ENCODE results near the gene DNAH17. TPM values are rescaled to one million over a fixed set of nuclear protein-coding genes. Genes with fewer than 3 reads are reported as not detected.

The DNAH17 gene
- total RNA-seq, 1 donor from 2014 or later = 1.3 TPM

DNA sequence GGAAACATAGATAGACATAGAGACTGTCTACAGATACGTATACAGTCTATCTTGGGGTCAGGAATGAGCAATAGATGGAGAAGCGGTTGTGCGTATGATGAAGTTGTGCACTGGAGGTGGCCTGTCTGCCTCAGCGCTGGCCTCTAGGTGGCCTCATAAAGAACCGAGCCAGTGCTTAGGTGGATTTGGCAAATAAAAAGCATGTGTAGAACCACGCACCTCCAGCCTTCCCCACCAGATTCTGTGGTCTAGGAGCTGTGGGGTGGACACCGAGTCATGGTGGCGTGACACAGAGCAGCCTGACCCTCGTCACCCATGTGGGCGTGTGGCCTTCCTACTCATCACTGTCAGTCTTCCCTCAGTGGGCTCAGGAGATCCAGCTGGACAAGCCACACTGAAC is 164.8 kb downstream of the DNAH17 start:
- Mint-ChIP-seq H3K4me1 (ENCODE audit: low read depth, unreplicated experiment) (peaks cover 57% of the 10 kb centered on the region), H3K27ac (ENCODE audit: unreplicated experiment) (peak overlapping the region; percentile 34), H3K9me3 (ENCODE audit: unreplicated experiment) (no peaks in the 10 kb centered on the region), H3K4me3 (ENCODE audit: unreplicated experiment) (no peak overlapping the region), H3K36me3 (ENCODE audit: unreplicated experiment) (no peaks in the 10 kb centered on the region), H3K27me3 (ENCODE audit: unreplicated experiment) (peaks cover 8% of the 10 kb centered on the region)
- DNase-seq = peak; percentile 41
- TF ChIP-seq, protein P1, sequence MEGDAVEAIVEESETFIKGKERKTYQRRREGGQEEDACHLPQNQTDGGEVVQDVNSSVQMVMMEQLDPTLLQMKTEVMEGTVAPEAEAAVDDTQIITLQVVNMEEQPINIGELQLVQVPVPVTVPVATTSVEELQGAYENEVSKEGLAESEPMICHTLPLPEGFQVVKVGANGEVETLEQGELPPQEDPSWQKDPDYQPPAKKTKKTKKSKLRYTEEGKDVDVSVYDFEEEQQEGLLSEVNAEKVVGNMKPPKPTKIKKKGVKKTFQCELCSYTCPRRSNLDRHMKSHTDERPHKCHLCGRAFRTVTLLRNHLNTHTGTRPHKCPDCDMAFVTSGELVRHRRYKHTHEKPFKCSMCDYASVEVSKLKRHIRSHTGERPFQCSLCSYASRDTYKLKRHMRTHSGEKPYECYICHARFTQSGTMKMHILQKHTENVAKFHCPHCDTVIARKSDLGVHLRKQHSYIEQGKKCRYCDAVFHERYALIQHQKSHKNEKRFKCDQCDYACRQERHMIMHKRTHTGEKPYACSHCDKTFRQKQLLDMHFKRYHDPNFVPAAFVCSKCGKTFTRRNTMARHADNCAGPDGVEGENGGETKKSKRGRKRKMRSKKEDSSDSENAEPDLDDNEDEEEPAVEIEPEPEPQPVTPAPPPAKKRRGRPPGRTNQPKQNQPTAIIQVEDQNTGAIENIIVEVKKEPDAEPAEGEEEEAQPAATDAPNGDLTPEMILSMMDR (IDR thresholded peaks at IDR 0.05; ENCODE audit: partially characterized antibody, unreplicated experiment) = peak; percentile 65

DNA sequence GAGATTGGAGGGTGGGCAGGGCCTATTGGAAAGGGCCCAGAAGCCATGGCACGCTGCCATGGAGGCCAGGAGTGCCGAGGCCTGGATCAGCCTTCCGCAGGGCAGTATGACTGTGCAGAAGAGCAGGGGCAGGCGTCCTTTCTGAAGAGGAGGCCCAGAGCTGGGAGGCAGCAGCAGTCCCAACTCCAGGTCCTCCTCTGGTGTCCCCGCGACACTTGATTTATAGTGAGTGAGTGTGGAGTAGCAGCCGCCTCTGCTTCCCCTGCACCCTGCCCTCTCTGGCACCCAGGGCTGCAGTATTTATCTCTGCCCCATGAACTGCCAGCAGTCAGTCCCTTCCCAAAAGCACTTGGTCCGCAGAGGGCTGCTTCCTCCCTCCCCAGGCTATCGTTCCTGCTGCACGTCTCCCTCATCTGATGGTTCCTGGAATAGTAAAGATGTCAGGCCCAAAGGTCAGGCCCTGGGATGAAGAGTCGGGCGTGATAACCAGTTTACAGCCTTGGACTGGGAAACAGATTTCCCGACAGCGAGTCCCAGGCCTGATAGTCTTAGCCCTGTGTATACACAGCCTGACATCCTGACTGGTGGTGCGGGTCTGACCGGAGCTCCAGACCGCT is 165.8 kb downstream of the DNAH17 start:
- no peak overlapping the region for H3K27ac Mint-ChIP-seq (ENCODE audit: unreplicated experiment)
- H3K4me1 Mint-ChIP-seq (ENCODE audit: low read depth, unreplicated experiment) = peaks cover 51% of the 10 kb centered on the region
- DNase-seq = no peak
- H3K4me3 Mint-ChIP-seq (ENCODE audit: unreplicated experiment) = no peak overlapping the region
- TF ChIP-seq, protein P1 (IDR thresholded peaks at IDR 0.05; ENCODE audit: partially characterized antibody, unreplicated experiment) = no peak
- H3K27me3 Mint-ChIP-seq (ENCODE audit: unreplicated experiment) = peaks cover 8% of the 10 kb centered on the region
- H3K9me3 Mint-ChIP-seq (ENCODE audit: unreplicated experiment) = no peaks in the 10 kb centered on the region
- H3K36me3 Mint-ChIP-seq (ENCODE audit: unreplicated experiment) = no peaks in the 10 kb centered on the region

DNA sequence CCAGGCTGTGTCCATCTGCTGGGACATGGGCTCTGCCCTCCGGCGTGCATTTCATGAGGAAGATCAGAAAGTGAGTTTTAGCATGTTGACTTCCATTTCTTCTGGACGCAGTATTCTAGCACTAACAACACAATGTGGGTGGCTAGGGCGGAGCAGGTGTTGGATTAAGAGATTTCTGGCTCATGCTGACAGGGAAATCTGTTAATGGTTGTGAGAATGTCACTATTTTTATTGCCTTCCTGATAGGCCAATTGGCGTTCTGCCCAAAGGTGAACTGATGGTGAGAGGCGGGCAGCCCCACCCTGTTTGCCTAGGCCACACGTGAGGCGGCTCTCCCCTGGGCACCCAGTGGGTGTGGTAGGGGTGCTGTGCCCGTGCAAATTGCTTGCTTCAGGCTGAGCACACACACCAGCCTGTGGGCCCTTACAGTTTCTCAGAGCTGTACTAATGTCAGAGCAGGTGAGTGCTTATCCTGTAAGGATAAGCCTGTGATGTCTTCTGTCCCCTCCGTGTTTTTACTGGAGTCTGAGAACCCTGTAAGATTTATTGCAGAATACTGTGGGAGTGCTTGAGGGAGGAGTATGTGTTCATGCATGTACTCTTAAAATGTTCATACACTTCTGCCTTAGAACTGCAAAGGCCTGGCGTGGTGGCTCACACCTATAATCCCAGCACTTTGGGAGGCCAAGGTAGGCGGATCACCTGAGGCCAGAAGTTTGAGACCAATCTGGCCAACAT is 167.8 kb downstream of the DNAH17 start:
- H3K27ac Mint-ChIP-seq (ENCODE audit: unreplicated experiment) = peak overlapping the region; percentile 54
- H3K36me3 Mint-ChIP-seq (ENCODE audit: unreplicated experiment) = no peaks in the 10 kb centered on the region

DNA sequence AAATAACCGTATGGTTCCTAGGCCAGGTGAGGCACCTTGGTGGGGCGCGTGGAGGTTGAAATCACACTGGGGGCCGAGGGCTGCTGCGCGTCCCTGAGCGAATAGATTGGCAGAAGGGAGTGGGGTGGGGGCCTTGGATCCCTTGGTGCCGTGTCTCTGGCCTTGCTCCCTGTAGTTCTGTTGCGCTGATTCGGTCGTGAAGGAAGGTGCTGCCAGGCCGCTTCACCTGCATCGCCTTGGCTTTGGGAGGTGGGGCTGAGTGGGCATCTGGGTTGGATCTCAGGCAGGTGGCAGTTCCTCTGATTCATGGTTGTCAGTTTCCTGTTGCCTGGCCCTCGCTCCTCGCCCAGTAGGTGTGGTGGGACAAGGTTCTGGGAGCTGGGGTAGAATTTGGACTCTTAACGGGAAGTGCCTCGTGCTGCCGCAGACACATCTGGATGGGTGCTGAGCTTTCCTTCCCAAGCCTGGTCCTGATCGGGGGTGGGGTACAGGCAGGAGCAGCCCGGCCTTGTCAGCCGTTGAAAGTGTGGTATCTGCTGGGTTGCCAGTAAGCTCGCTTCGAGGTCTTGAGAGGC is 168.6 kb downstream of the DNAH17 start:
- Mint-ChIP-seq H3K27me3 (ENCODE audit: unreplicated experiment) (peaks cover 4% of the 10 kb centered on the region), H3K27ac (ENCODE audit: unreplicated experiment) (no peak overlapping the region), H3K36me3 (ENCODE audit: unreplicated experiment) (no peaks in the 10 kb centered on the region), H3K9me3 (ENCODE audit: unreplicated experiment) (no peaks in the 10 kb centered on the region), H3K4me1 (ENCODE audit: low read depth, unreplicated experiment) (peaks cover 40% of the 10 kb centered on the region), H3K4me3 (ENCODE audit: unreplicated experiment) (peak overlapping the region; percentile 32)
- TF ChIP-seq, protein P1 (IDR thresholded peaks at IDR 0.05; ENCODE audit: partially characterized antibody, unreplicated experiment) = no peak
- DNase-seq = no peak

More for the DNA sequence above, 167.8 kb downstream of the DNAH17 start:
- Mint-ChIP-seq H3K9me3 (ENCODE audit: unreplicated experiment) (no peaks in the 10 kb centered on the region), H3K27me3 (ENCODE audit: unreplicated experiment) (peaks cover 8% of the 10 kb centered on the region), H3K4me1 (ENCODE audit: low read depth, unreplicated experiment) (peaks cover 46% of the 10 kb centered on the region), H3K4me3 (ENCODE audit: unreplicated experiment) (peak overlapping the region; percentile 32)
- TF ChIP-seq, protein P1 (IDR thresholded peaks at IDR 0.05; ENCODE audit: partially characterized antibody, unreplicated experiment) = no peak
- no peak for DNase-seq
